Hepatocyte (in vitro differentiated cells): Measurements from ENCODE around the gene WASHC4. TPM values are rescaled to one million over a fixed set of nuclear protein-coding genes. Genes with fewer than 3 reads are reported as not detected.

Experiments used
- DNase-seq: peaks from one replicate; pipeline ENCODE4 v3.0.0-alpha.2; 2016; ENCODE audit warnings: low spot score
- H2AFZ ChIP-seq: fragments of 200-600 bp; sonication (generic); 2 replicates; pipeline ENCODE4 v1.6.0; 2016; ENCODE audit warnings: antibody characterized with exemption, mild to moderate bottlenecking
- H3K27ac ChIP-seq: fragments of 200-600 bp; sonication (generic); 2 replicates; pipeline ENCODE4 v1.5.1; 2016; ENCODE audit warnings: mild to moderate bottlenecking
- H3K27me3 ChIP-seq: fragments of 200-600 bp; sonication (generic); 2 replicates; pipeline ENCODE4 v1.6.1; 2016
- H3K36me3 ChIP-seq: fragments of 200-600 bp; sonication (generic); replicated peaks from 2 replicates; pipeline ENCODE4 v1.5.1; 2016; ENCODE audit warnings: low read depth; ENCODE audit not compliant: insufficient read depth
- H3K4me1 ChIP-seq: fragments of 200-600 bp; sonication (generic); 2 replicates; pipeline ENCODE4 v1.5.1; 2016; ENCODE audit warnings: mild to moderate bottlenecking, moderate library complexity; ENCODE audit not compliant: insufficient read depth
- H3K4me2 ChIP-seq: fragments of 200-600 bp; sonication (generic); 2 replicates; pipeline ENCODE4 v1.6.0; 2016
- H3K4me3 ChIP-seq: fragments of 200-600 bp; sonication (generic); 2 replicates; pipeline ENCODE4 v1.5.1; 2016; ENCODE audit warnings: mild to moderate bottlenecking
- H3K79me2 ChIP-seq: fragments of 200-600 bp; sonication (generic); 2 replicates; pipeline ENCODE4 v1.6.0; 2017; ENCODE audit warnings: mild to moderate bottlenecking
- H3K9me2 ChIP-seq: fragments of 200-600 bp; sonication (generic); replicated peaks from 2 replicates; pipeline ENCODE4 v1.6.0; 2017; ENCODE audit warnings: mild to moderate bottlenecking; ENCODE audit not compliant: insufficient read depth
- H3K9me3 ChIP-seq: fragments of 200-600 bp; sonication (generic); 2 replicates; pipeline ENCODE4 v1.5.1; 2016; ENCODE audit warnings: low read depth, mild to moderate bottlenecking
- H4K20me1 ChIP-seq: fragments of 200-600 bp; sonication (generic); 2 replicates; pipeline ENCODE4 v1.6.0; 2016; ENCODE audit warnings: mild to moderate bottlenecking; ENCODE audit not compliant: insufficient read depth, poor library complexity, severe bottlenecking
- EZH2 ChIP-seq: fragments of 200-600 bp; sonication (generic); IDR thresholded peaks from 2 replicates; pipeline ENCODE4 v1.6.1; 2016; ENCODE audit warnings: antibody characterized with exemption, mild to moderate bottlenecking, borderline replicate concordance
- EZH2phosphoT487 ChIP-seq: fragments of 200-600 bp; sonication (generic); IDR thresholded peaks from one replicate; pipeline ENCODE4 v1.6.1; 2018; ENCODE audit warnings: antibody characterized with exemption, mild to moderate bottlenecking, low read depth, moderate library complexity; ENCODE audit not compliant: unreplicated experiment, severe bottlenecking
- WGBS: methylation state at CpG from one replicate; pipeline ENCODE4 v1.1.6; 2016; ENCODE audit warnings: low lambda C conversion rate; ENCODE audit errors: missing lambda C conversion rate; 5-methylcytosine and 5-hydroxymethylcytosine counted together
- polyA plus RNA-seq: library from polyadenylated mRNA; unstranded; fragments of >200 nt; fragmentation: Nextera tagmentation; extraction: Ambion mirVana; gene quantifications from 2 replicates; pipeline ENCODE4 v1.2.1, GENCODE V29; 2016
- total RNA-seq: library from RNA; depleted of rRNA; stranded (reverse); fragments of >200 nt; gene quantifications from 2 replicates; pipeline ENCODE4 v1.2.3, GENCODE V29; 2014
- TF ChIP-seq, protein P1 (sequence below): fragments of 200-600 bp; sonication (generic); IDR thresholded peaks from 2 replicates; pipeline ENCODE4 v1.5.1; 2016; ENCODE audit warnings: antibody characterized with exemption, mild to moderate bottlenecking; ENCODE audit not compliant: poor library complexity

The WASHC4 gene
- total and polyA plus RNA-seq, 2 experiments from 2014 or later = 31.3 to 92.7 TPM

DNA sequence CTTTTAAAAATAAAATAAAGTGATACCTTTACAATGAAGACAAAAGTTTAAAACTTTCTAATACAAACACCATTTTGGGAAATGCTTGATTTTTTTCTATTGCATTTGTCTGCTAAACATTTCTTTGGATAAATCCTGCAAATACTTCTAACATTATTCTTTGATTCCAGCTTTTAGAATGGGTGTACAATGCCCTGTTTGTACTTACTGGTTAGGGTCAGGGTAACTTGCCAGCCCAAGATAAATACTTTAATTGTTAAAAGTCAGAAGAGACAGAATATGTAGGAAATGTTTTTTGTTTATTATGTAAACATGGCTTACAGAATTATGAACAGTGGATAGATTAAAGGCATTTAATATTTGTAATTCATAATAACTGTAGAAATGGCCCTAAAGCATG is 60.5 kb downstream of the WASHC4 start:
- no peaks in the 10 kb centered on the region for H3K36me3 ChIP-seq
- TF ChIP-seq EZH2phosphoT487 (no peak), EZH2 (no peak)
- TF ChIP-seq, protein P1, sequence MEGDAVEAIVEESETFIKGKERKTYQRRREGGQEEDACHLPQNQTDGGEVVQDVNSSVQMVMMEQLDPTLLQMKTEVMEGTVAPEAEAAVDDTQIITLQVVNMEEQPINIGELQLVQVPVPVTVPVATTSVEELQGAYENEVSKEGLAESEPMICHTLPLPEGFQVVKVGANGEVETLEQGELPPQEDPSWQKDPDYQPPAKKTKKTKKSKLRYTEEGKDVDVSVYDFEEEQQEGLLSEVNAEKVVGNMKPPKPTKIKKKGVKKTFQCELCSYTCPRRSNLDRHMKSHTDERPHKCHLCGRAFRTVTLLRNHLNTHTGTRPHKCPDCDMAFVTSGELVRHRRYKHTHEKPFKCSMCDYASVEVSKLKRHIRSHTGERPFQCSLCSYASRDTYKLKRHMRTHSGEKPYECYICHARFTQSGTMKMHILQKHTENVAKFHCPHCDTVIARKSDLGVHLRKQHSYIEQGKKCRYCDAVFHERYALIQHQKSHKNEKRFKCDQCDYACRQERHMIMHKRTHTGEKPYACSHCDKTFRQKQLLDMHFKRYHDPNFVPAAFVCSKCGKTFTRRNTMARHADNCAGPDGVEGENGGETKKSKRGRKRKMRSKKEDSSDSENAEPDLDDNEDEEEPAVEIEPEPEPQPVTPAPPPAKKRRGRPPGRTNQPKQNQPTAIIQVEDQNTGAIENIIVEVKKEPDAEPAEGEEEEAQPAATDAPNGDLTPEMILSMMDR = no peak
- H3K27ac ChIP-seq = no peak overlapping the region
- H3K9me2 ChIP-seq = no peaks in the 10 kb centered on the region
- no peaks in the 10 kb centered on the region for H3K4me1 ChIP-seq
- no peak overlapping the region for H2AFZ ChIP-seq
- no peak overlapping the region for H3K4me2 ChIP-seq
- no peak overlapping the region for H3K4me3 ChIP-seq
- H3K9me3 ChIP-seq = no peaks in the 10 kb centered on the region
- no peaks in the 10 kb centered on the region for H4K20me1 ChIP-seq
- no peaks in the 10 kb centered on the region for H3K27me3 ChIP-seq
- DNase-seq = no peak
- no peaks in the 10 kb centered on the region for H3K79me2 ChIP-seq

GRCh38 chr12:105170139-105170538 is 62.6 kb downstream of the WASHC4 start:
- Histone ChIP-seq H3K27me3 (no peaks in the 10 kb centered on the region), H4K20me1 (no peaks in the 10 kb centered on the region), H3K36me3 (no peaks in the 10 kb centered on the region), H3K4me1 (no peaks in the 10 kb centered on the region), H2AFZ (no peak overlapping the region), H3K9me2 (no peaks in the 10 kb centered on the region), H3K27ac (no peak overlapping the region), H3K4me2 (no peak overlapping the region), H3K79me2 (no peaks in the 10 kb centered on the region), H3K4me3 (no peak overlapping the region), H3K9me3 (no peaks in the 10 kb centered on the region)
- 78% methylated on average over 3 of the region's 3 CpGs for WGBS
- TF ChIP-seq, protein P1 = no peak
- TF ChIP-seq EZH2phosphoT487 = no peak
- DNase-seq = no peak

DNA sequence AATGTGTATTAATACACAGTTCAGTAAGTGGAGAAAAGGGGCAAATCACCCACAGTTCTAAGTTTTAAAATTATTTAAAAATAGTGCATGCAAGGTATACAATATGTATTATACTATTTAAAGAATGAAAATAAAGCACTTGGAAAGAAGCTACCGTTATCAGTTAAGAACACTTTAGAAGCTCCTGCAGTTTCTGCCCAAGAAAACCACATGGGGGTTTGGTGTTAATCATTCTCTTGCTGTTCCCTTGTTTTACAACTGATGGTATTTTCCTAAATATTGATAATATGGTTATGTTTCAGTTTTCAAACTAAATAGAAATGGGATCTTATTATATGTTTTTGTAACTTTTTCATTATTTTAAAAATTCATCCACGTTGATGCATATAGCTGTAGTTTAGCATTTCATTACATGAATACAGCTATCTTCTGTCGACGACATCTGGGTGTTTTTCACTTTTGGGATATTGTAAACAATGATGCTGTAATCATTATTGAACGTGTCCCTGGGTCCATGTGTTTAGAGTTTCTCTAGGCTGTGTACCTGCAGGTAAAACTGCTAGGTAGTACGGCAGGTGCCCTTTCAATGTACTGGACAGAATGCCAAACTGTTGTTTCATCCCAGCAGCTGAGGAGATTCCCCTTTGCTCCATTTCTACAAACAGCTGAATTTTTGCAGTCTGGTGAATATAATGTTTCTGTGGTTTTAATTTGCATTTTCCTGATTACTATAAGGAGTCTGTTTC is 64.3 kb downstream of the WASHC4 start:
- Histone ChIP-seq H3K36me3 (no peaks in the 10 kb centered on the region), H4K20me1 (no peaks in the 10 kb centered on the region), H3K9me3 (no peaks in the 10 kb centered on the region), H3K79me2 (no peaks in the 10 kb centered on the region), H3K4me1 (no peaks in the 10 kb centered on the region), H3K9me2 (no peaks in the 10 kb centered on the region), H3K27me3 (no peaks in the 10 kb centered on the region), H3K4me2 (no peak overlapping the region), H3K27ac (no peak overlapping the region), H2AFZ (no peak overlapping the region), H3K4me3 (no peak overlapping the region)
- 88% methylated on average over 6 of the region's 6 CpGs for WGBS
- TF ChIP-seq EZH2 = no peak
- TF ChIP-seq EZH2phosphoT487 = no peak
- TF ChIP-seq, protein P1 = no peak
- DNase-seq = no peak
